Stimulated activated naive CD8-positive, alpha-beta T cell treated with anti-CD3 and anti-CD28 coated beads, Interleukin-15, Interleukin-2, amounts not matched to agents 100 ng/mL and 50 ng/mL, for 24 hours (primary cell): ENCODE measurements around the gene FARP1.

ENCODE experiments used
- H3K27ac Mint-ChIP-seq: one replicate; pipeline ENCODE4 v1.8.0; 2021; ENCODE audit warnings: mild to moderate bottlenecking, mixed read lengths
- H3K27me3 Mint-ChIP-seq: one replicate; pipeline ENCODE4 v1.8.0; 2021; ENCODE audit warnings: mixed read lengths
- H3K36me3 Mint-ChIP-seq: one replicate; pipeline ENCODE4 v1.8.0; 2021; ENCODE audit warnings: low read depth, mixed read lengths
- H3K4me1 Mint-ChIP-seq: one replicate; pipeline ENCODE4 v1.8.0; 2021; ENCODE audit warnings: low read depth, mixed read lengths
- H3K4me3 Mint-ChIP-seq: one replicate; pipeline ENCODE4 v1.8.0; 2021; ENCODE audit warnings: mild to moderate bottlenecking, mixed read lengths
- H3K9me3 Mint-ChIP-seq: one replicate; pipeline ENCODE4 v1.8.0; 2021; ENCODE audit warnings: mixed read lengths

FARP1 gene

GRCh38 chr13:98470920-98471319, 328.0 kb downstream of the FARP1 start:
- H3K4me1 Mint-ChIP-seq, result peaks cover 47% of the 10 kb centered on the region
- peaks cover 68% of the 10 kb centered on the region for H3K36me3 Mint-ChIP-seq
- H3K9me3 Mint-ChIP-seq, result no peaks in the 10 kb centered on the region
- H3K27ac Mint-ChIP-seq, result no peak overlapping the region
- H3K27me3 Mint-ChIP-seq, result no peaks in the 10 kb centered on the region
- no peak overlapping the region for H3K4me3 Mint-ChIP-seq

GRCh38 chr13:98471934-98472333, 329.0 kb downstream of the FARP1 start:
- no peaks in the 10 kb centered on the region for H3K9me3 Mint-ChIP-seq
- H3K4me1 Mint-ChIP-seq, result peaks cover 54% of the 10 kb centered on the region
- peaks cover 68% of the 10 kb centered on the region for H3K36me3 Mint-ChIP-seq
- no peaks in the 10 kb centered on the region for H3K27me3 Mint-ChIP-seq
- H3K27ac Mint-ChIP-seq, result peak overlapping the region; percentile 27
- H3K4me3 Mint-ChIP-seq, result no peak overlapping the region

GRCh38 chr13:98473135-98473787, 330.4 kb downstream of the FARP1 start:
- peaks cover 63% of the 10 kb centered on the region for H3K4me1 Mint-ChIP-seq
- H3K27me3 Mint-ChIP-seq, result no peaks in the 10 kb centered on the region
- peaks cover 67% of the 10 kb centered on the region for H3K36me3 Mint-ChIP-seq
- H3K9me3 Mint-ChIP-seq, result no peaks in the 10 kb centered on the region
- H3K4me3 Mint-ChIP-seq, result no peak overlapping the region
- H3K27ac Mint-ChIP-seq, result peak overlapping the region; percentile 27

- H3K9me3 Mint-ChIP-seq, result no peaks in the 10 kb centered on the region
- H3K27me3 Mint-ChIP-seq, result no peaks in the 10 kb centered on the region
- H3K36me3 Mint-ChIP-seq, result peaks cover 62% of the 10 kb centered on the region
- peak overlapping the region; percentile 52 for H3K27ac Mint-ChIP-seq
- H3K4me1 Mint-ChIP-seq, result peaks cover 68% of the 10 kb centered on the region
- no peak overlapping the region for H3K4me3 Mint-ChIP-seq
Observed at GRCh38 chr13:98473788-98474144, 330.9 kb downstream of the FARP1 start.

GRCh38 chr13:98474292-98474691, 331.4 kb downstream of the FARP1 start:
- no peaks in the 10 kb centered on the region for H3K9me3 Mint-ChIP-seq
- peak overlapping the region; percentile 52 for H3K27ac Mint-ChIP-seq
- peaks cover 73% of the 10 kb centered on the region for H3K4me1 Mint-ChIP-seq
- H3K27me3 Mint-ChIP-seq, result no peaks in the 10 kb centered on the region
- peaks cover 59% of the 10 kb centered on the region for H3K36me3 Mint-ChIP-seq
- H3K4me3 Mint-ChIP-seq, result no peak overlapping the region

GRCh38 chr13:98474761-98475160, 331.9 kb downstream of the FARP1 start:
- Mint-ChIP-seq H3K27ac (no peak overlapping the region), H3K4me1 (peaks cover 78% of the 10 kb centered on the region), H3K9me3 (no peaks in the 10 kb centered on the region), H3K27me3 (no peaks in the 10 kb centered on the region), H3K36me3 (peaks cover 59% of the 10 kb centered on the region), H3K4me3 (no peak overlapping the region)

- Mint-ChIP-seq H3K36me3 (peaks cover 59% of the 10 kb centered on the region), H3K4me1 (peaks cover 81% of the 10 kb centered on the region), H3K9me3 (no peaks in the 10 kb centered on the region), H3K27ac (peak overlapping the region; percentile 52), H3K4me3 (peak overlapping the region; percentile 13), H3K27me3 (no peaks in the 10 kb centered on the region)
Observed at GRCh38 chr13:98475522-98475921, 332.6 kb downstream of the FARP1 start.

GRCh38 chr13:98476106-98476505, 333.2 kb downstream of the FARP1 start:
- Mint-ChIP-seq H3K27me3 (no peaks in the 10 kb centered on the region), H3K27ac (peak overlapping the region; percentile 90), H3K4me1 (peaks cover 84% of the 10 kb centered on the region), H3K9me3 (no peaks in the 10 kb centered on the region), H3K4me3 (peak overlapping the region; percentile 79), H3K36me3 (peaks cover 59% of the 10 kb centered on the region)

- Mint-ChIP-seq H3K27me3 (no peaks in the 10 kb centered on the region), H3K4me1 (peaks cover 84% of the 10 kb centered on the region), H3K4me3 (peak overlapping the region; percentile 79), H3K27ac (peak overlapping the region; percentile 90), H3K9me3 (no peaks in the 10 kb centered on the region), H3K36me3 (peaks cover 59% of the 10 kb centered on the region)
Observed at GRCh38 chr13:98476538-98476966, 333.7 kb downstream of the FARP1 start.

- H3K4me3 Mint-ChIP-seq, result peak overlapping the region; percentile 54
Observed at GRCh38 chr13:98478189-98479129, 335.6 kb downstream of the FARP1 start.

GRCh38 chr13:98479496-98480003, 336.7 kb downstream of the FARP1 start:
- no peak overlapping the region for H3K4me3 Mint-ChIP-seq
- peaks cover 89% of the 10 kb centered on the region for H3K4me1 Mint-ChIP-seq
- no peaks in the 10 kb centered on the region for H3K27me3 Mint-ChIP-seq
- no peaks in the 10 kb centered on the region for H3K9me3 Mint-ChIP-seq
- H3K27ac Mint-ChIP-seq, result peak overlapping the region; percentile 40
- peaks cover 32% of the 10 kb centered on the region for H3K36me3 Mint-ChIP-seq

More at GRCh38 chr13:98478189-98479129, 335.6 kb downstream of the FARP1 start:
- Mint-ChIP-seq H3K4me1 (peaks cover 87% of the 10 kb centered on the region), H3K27me3 (no peaks in the 10 kb centered on the region), H3K36me3 (peaks cover 43% of the 10 kb centered on the region), H3K27ac (peak overlapping the region; percentile 80), H3K9me3 (no peaks in the 10 kb centered on the region)

GRCh38 chr13:98480915-98481877, 338.3 kb downstream of the FARP1 start:
- peaks cover 93% of the 10 kb centered on the region for H3K4me1 Mint-ChIP-seq
- no peak overlapping the region for H3K4me3 Mint-ChIP-seq
- no peaks in the 10 kb centered on the region for H3K27me3 Mint-ChIP-seq
- H3K9me3 Mint-ChIP-seq, result no peaks in the 10 kb centered on the region
- peak overlapping the region; percentile 86 for H3K27ac Mint-ChIP-seq
- peaks cover 31% of the 10 kb centered on the region for H3K36me3 Mint-ChIP-seq

- no peaks in the 10 kb centered on the region for H3K27me3 Mint-ChIP-seq
- H3K27ac Mint-ChIP-seq, result no peak overlapping the region
- no peak overlapping the region for H3K4me3 Mint-ChIP-seq
Observed at GRCh38 chr13:98482476-98483444, 339.9 kb downstream of the FARP1 start.

More at GRCh38 chr13:98482476-98483444, 339.9 kb downstream of the FARP1 start:
- H3K4me1 Mint-ChIP-seq, result peaks cover 93% of the 10 kb centered on the region
- H3K9me3 Mint-ChIP-seq, result no peaks in the 10 kb centered on the region
- peaks cover 24% of the 10 kb centered on the region for H3K36me3 Mint-ChIP-seq
